NOMO-1 (cell line): ENCODE data around the gene TNNC1.

Source experiments
- DNase-seq, 2 experiments: peaks; one replicate each; lab custom pipeline; 2025; ENCODE audit not compliant: unreplicated experiment in 2 of 2; lab: John Stamatoyannopoulos, UW

Gene TNNC1

DNA sequence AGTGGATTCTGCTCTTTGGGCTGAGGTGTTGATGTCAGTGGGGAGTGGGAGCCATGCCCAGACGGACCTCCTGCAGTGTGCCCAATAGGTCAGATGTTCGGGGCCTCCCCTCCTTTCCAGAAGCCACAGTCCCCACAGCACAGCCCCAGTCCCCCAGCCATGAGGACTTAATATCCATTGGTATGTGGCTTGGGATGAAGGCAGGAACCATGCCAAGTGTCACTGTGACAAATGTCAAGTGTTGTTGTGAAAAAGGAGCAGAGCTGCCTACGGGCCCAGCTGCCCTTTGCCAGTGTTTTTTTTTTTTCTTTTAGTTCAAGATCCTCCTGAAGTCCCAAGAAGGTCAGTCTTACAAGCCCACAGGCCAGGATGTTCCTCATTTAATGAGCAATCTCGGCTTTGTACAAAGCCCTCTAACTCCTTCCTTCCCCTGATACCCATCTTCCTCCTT, 21.1 kb downstream of the TNNC1 start:
- DNase-seq = peak in 1 of 2 experiments; percentile 36

GRCh38 chr3:52432225-52432624, 21.6 kb downstream of the TNNC1 start:
- DNase-seq = no peak

- no peak for DNase-seq
Measured at GRCh38 chr3:52431459-52432223, 22.2 kb downstream of the TNNC1 start.

GRCh38 chr3:52430416-52430810, 23.4 kb downstream of the TNNC1 start:
- no peak for DNase-seq

DNA sequence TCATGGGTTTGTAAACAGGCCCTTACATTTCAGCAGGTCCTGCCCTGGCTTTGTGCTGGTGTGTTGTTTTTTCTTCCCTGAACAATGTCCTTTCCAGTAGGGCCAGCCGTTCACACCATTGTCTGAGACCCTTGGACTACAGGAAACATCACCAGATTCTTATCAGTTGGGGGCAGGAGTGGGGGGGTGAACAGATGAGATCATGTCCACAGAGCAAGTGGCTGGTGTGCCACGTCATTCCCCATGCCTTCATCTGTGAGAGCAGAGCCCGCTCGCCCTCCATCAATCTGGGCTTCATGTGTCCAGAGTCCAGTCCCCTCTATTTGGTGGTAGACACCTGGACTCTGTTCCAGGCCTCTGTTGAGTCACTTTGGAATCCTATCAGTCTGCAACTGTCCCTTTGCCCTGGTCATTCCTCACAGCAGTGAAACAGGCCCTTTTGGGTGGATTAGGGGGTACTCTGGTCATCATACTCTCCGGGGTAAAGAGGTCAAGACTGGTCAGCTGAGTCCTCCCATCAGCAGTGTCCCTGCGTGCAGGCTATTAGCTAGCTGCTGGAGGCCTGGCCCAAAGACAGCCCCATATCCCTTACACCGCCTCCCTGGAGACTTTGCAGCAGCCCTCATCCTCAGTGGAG, 23.9 kb downstream of the TNNC1 start:
- DNase-seq = no peak

DNA sequence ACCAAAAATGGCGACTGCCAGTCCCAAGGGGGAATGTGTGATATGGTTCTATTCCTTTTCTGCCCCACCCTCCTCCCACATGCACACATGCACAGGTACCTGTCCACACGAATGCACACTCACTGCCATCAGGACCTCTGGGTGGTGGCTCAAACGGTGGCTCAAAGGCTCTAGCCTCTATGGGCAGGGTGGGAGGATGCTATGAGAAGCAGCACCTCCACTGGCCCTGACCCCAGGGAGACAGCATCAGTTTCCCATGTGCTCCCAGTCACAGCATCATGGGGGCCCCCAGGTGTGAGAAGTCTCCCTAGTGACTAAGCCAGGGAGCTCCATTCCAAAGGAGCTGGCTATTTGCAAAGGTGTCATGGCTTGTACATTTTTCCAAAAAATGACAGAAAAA, 24.8 kb downstream of the TNNC1 start:
- no peak for DNase-seq

GRCh38 chr3:52428151-52429005, 25.5 kb downstream of the TNNC1 start:
- peak; percentile 32 to 48 for DNase-seq

- no peak for DNase-seq
Measured at GRCh38 chr3:52423173-52423572, 30.7 kb downstream of the TNNC1 start.

DNA sequence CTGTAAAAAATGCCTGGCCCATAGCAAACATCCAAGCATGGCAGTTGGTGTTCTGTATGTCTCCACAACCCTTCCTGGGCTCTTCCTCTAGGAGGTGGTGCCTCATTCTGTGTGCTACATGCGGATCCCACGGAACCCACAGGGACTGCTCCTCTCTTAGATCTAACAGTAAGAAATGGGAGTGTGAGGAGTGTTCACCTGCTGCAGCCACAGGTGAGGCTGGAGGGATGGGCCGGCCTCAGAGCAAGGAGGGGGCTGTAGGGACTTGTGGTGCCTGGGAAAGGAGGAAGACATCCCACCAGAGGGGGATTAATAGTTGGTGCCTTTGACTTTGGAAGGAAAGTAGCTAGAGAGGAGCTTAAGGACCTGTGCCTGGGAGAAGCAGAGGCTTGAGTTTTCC, 31.2 kb downstream of the TNNC1 start:
- no peak for DNase-seq

GRCh38 chr3:52420388-52420787, 33.5 kb downstream of the TNNC1 start:
- DNase-seq = no peak

DNA sequence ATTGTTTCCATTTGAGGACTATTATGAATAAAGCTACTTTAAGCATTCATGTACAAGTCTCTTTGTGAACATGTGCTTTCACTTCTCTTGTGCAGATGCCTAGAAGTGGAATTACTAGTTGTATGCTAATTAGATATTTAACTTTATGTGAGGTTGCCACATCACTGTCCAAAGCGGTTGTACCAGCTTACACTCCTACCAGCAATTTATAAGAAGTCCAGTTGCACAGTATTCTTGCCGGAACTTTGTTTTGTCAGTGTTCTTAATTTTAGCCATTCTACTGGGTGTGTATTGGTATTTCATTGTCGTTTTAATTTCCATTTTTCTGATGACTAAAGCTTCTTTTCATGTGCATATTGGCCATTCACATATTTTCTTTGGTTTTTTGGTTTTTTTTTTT, 38.0 kb downstream of the TNNC1 start:
- DNase-seq = peak in 1 of 2 experiments; percentile 79

GRCh38 chr3:52408466-52408865, 45.4 kb downstream of the TNNC1 start:
- no peak for DNase-seq

DNA sequence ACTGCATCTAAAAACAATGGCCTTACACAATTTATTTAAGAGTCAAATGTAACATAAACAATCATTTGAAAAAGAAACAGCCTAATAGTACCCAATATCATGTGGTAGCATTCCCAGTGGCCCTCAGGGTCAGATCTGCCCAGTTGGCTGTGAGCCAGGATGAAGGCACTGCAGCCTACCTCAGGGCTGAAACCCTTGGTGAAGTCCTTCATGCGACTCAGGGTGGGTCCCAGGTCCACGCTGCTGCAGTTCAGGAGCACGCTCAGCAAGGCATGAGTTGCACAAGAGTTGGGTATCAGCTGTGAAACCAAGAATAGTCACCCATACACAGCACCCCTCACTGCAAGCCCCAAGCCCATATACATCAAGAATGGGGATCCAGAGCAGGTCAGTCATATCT, 46.1 kb downstream of the TNNC1 start:
- no peak for DNase-seq

DNA sequence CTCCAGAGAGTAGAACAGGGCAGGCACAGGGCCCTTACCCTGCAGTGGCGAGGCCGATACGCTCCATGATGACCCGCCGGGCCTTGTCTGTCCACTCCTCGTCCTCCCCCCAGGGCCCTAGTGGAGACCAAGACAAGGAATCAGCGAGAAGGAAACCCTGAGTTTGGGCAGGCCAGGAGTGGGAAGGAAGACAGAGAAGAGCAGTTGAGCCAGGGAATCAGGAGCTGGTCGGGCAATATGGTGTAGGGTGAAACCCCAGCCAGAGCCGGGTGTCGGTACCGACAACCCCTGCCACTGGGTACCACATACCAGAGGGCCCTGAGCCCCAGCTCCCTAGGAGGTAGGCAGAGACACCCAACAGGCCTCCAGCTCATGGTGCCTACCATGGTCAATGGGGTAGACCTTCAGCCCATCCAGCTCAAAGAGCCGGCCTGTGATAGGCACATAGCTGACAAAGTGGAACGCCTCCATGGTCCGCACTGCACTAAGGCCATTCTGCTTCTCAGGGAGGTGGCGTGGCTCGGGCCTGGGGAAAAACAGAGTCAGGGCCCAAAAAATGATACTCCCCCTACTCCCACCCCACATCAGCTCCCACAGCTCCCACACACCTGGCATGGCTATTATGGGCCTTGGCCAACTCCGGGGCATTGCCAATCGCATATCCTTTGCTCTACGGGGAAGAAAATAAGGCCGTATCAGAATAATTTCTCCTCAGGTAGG, 46.9 kb downstream of the TNNC1 start:
- DNase-seq = no peak

- DNase-seq = no peak
Measured at GRCh38 chr3:52406231-52406661, 47.6 kb downstream of the TNNC1 start.

GRCh38 chr3:52405601-52406110, 48.2 kb downstream of the TNNC1 start:
- no peak for DNase-seq

DNA sequence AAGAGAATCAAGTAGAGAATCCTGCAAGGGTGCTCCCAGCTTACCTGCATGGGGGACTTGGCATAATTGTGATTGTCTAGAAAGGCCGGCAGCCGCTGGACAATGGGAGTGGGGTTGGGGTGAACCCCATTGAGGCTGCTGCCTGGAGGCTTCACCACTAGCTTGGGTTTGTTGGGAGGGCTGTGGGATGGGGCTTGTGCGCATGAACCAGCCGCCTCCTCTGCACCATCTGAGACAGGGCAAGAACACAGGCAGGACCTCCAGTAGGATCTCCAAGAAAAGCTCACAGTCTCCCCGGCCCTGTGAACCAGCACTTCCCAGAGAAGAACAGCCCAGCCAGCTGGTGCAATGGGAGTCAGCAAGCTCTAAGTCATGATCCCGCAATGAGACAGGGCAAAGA, 48.8 kb downstream of the TNNC1 start:
- DNase-seq = no peak

DNA sequence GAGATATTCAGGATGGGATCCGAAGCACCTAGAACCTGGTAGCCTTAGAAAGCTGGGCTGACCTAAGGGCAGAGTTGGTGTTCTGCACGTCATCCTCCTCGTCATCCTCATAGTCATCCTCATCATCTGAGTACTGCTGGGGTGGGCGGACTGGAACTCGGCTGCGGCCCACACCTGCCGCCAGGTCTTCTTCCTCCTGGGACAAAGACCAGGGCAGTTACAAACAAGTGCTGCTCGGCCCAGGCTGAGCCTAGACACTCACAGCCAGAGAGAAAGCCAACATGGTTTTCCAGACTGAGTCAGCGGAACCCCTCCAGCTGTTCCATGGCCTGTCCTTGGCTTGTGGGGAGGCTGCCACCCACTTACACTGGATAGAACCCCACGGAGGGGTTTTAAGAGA, 49.5 kb downstream of the TNNC1 start:
- DNase-seq = no peak

GRCh38 chr3:52403955-52404354, 49.9 kb downstream of the TNNC1 start:
- no peak for DNase-seq

DNA sequence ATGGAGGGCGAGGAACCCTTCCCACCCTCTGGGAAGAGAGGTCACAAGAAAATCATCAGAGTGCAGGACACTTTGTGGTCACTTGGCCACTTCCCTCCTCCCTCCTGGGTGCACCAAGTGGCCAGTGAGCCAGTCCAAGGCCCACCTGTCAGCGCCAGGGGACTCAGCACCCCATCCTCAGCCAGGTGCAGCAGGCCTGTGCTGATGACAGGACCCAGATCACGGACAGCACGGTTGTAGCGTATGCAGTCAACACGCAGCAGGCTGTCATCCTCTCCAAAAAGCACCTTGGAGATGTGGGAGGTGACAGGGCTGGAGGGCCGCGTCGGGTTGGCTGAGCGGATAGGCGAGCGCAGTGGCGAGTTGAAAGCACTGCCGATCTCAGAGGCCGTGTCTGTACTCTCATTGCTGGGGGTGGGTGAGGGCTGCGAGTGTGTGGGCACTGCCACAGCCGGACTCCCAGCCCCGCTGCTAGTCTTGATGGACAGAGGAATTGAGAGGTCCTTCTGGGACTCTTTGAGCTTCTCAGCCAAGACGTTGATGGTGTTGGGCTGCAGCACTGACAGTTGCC, 50.5 kb downstream of the TNNC1 start:
- DNase-seq = no peak
